Activated naive CD4-positive, alpha-beta T cell treated with anti-CD3 and anti-CD28 coated beads, Interleukin-2, amount 50 U/mL, for 72 hours (primary cell): Measurements from ENCODE around the gene KCNT2. TPM values are rescaled to one million over a fixed set of nuclear protein-coding genes. Genes with fewer than 3 reads are reported as not detected.

Experiments
- total RNA-seq, 2 donors: library from RNA; stranded (reverse); gene quantifications; one replicate each; pipeline ENCODE4 v1.2.3, GENCODE V29; 2022

The KCNT2 gene
- total RNA-seq, 2 donors from 2014 or later = not detected

Other genes with a start within 250 kb of the KCNT2 start
- under 1 TPM in 1 of 2 donors, not detected in 1; 0.34 TPM for gene CFH, start 43.6 kb upstream of the KCNT2 start, total RNA-seq
- gene CFHR3, start 166.4 kb upstream of the KCNT2 start, total RNA-seq = not detected
- gene CFHR1, start 211.3 kb upstream of the KCNT2 start, total RNA-seq = not detected